GM18511 (cell line): Measurements from ENCODE around the gene CRMP1.

Experiments
- ATAC-seq: cut with Tn5 transposase; IDR thresholded peaks from one replicate; pipeline ENCODE4 v1.9.1; 2021; ENCODE audit warnings: mild to moderate bottlenecking, moderate library complexity; ENCODE audit not compliant: unreplicated experiment

Gene CRMP1

GRCh38 chr4:5801696-5802095, 91.2 kb downstream of the CRMP1 start:
- no peak for ATAC-seq

GRCh38 chr4:5800496-5800895, 92.4 kb downstream of the CRMP1 start:
- ATAC-seq: no peak

GRCh38 chr4:5799406-5799805, 93.5 kb downstream of the CRMP1 start:
- ATAC-seq: no peak

- no peak for ATAC-seq
These were observed 93.9 kb downstream of the CRMP1 start for GRCh38 chr4:5798946-5799345.

GRCh38 chr4:5798462-5798861, 94.4 kb downstream of the CRMP1 start:
- ATAC-seq: no peak

- ATAC-seq: no peak
These were observed 95.0 kb downstream of the CRMP1 start for GRCh38 chr4:5797866-5798265.

GRCh38 chr4:5796976-5797375, 95.9 kb downstream of the CRMP1 start:
- ATAC-seq: no peak

GRCh38 chr4:5795580-5795979, 97.3 kb downstream of the CRMP1 start:
- no peak for ATAC-seq

GRCh38 chr4:5793514-5793913, 99.4 kb downstream of the CRMP1 start:
- no peak for ATAC-seq

GRCh38 chr4:5791654-5792053, 101.2 kb downstream of the CRMP1 start:
- ATAC-seq: no peak

- no peak for ATAC-seq
These were observed 102.4 kb downstream of the CRMP1 start for GRCh38 chr4:5790546-5790857.

- ATAC-seq: no peak
These were observed 103.7 kb downstream of the CRMP1 start for GRCh38 chr4:5789141-5789540.

- no peak for ATAC-seq
These were observed 104.7 kb downstream of the CRMP1 start for GRCh38 chr4:5788144-5788543.

GRCh38 chr4:5787311-5787710, 105.6 kb downstream of the CRMP1 start:
- ATAC-seq: no peak

- no peak for ATAC-seq
These were observed 106.8 kb downstream of the CRMP1 start for GRCh38 chr4:5785806-5786680.

GRCh38 chr4:5784960-5785611, 107.8 kb downstream of the CRMP1 start:
- no peak for ATAC-seq

- ATAC-seq: no peak
These were observed 108.9 kb downstream of the CRMP1 start for GRCh38 chr4:5784021-5784420.

GRCh38 chr4:5783486-5783885, 109.4 kb downstream of the CRMP1 start:
- no peak for ATAC-seq

GRCh38 chr4:5782829-5783476, 109.9 kb downstream of the CRMP1 start:
- ATAC-seq: no peak

- no peak for ATAC-seq
These were observed 111.2 kb downstream of the CRMP1 start for GRCh38 chr4:5781691-5782090.

- ATAC-seq: no peak
These were observed 111.9 kb downstream of the CRMP1 start for GRCh38 chr4:5780831-5781480.

- no peak for ATAC-seq
These were observed 116.4 kb downstream of the CRMP1 start for GRCh38 chr4:5776510-5776909.
